Measurements from ENCODE around the gene PLEKHA8. TPM values are rescaled to one million over a fixed set of nuclear protein-coding genes. Genes with fewer than 3 reads are reported as not detected.
"Not testable (repeated sequence)": the region's sequence is repeated elsewhere in the genome, so short reads cannot be mapped to it uniquely, and the experiment has no call there.

The PLEKHA8 gene
- total RNA-seq, 2 experiments from 2014 or later: 16.8 to 17.1 TPM

GRCh38 chr7:30090111-30090510 is 61.9 kb downstream of the PLEKHA8 start:
- Mint-ChIP-seq H3K4me3 (no peak overlapping the region), H3K9me3 (no peaks in the 10 kb centered on the region), H3K27ac (no peak overlapping the region), H3K27me3 (no peaks in the 10 kb centered on the region), H3K36me3 (ENCODE audit: low read depth) (no peaks in the 10 kb centered on the region), H3K4me1 (ENCODE audit: low read depth) (no peaks in the 10 kb centered on the region)
- ATAC-seq: no peak
- TF ChIP-seq CTCF (IDR thresholded peaks at IDR 0.05): no peak
- POLR2A ChIA-PET: no interaction called here
- CTCF ChIA-PET: no interaction called here
- no peak for DNase-seq
- intact Hi-C loops (cut with micrococcal nuclease): no loop called here

- Mint-ChIP-seq H3K27ac (no peak overlapping the region), H3K36me3 (ENCODE audit: low read depth) (peaks cover 2% of the 10 kb centered on the region), H3K9me3 (no peaks in the 10 kb centered on the region), H3K27me3 (no peaks in the 10 kb centered on the region), H3K4me3 (no peak overlapping the region), H3K4me1 (ENCODE audit: low read depth) (no peaks in the 10 kb centered on the region)
- ATAC-seq (no peak), DNase-seq (no peak)
- intact Hi-C loops (cut with micrococcal nuclease): no loop called here
- ChIA-PET POLR2A (no interaction called here), CTCF (interaction anchor here (0.8 kb wide), 1 partner anchor 27 kb away, joined by 3 read pairs; no protein-coding TSS in a partner anchor)
- no peak for TF ChIP-seq CTCF (IDR thresholded peaks at IDR 0.05)
Measured at GRCh38 chr7:30091491-30091912, 63.3 kb downstream of the PLEKHA8 start.

GRCh38 chr7:30091987-30092386 is 63.8 kb downstream of the PLEKHA8 start:
- Mint-ChIP-seq H3K36me3 (ENCODE audit: low read depth) (peaks cover 3% of the 10 kb centered on the region), H3K27me3 (no peaks in the 10 kb centered on the region), H3K4me1 (ENCODE audit: low read depth) (no peaks in the 10 kb centered on the region), H3K4me3 (no peak overlapping the region), H3K27ac (no peak overlapping the region), H3K9me3 (no peaks in the 10 kb centered on the region)
- no peak for TF ChIP-seq CTCF (IDR thresholded peaks at IDR 0.05)
- DNase-seq (no peak), ATAC-seq (no peak)
- intact Hi-C loops (cut with micrococcal nuclease): no loop called here
- ChIA-PET CTCF (interaction anchor here (0.8 kb wide), 1 partner anchor 27 kb away, joined by 3 read pairs; no protein-coding TSS in a partner anchor), POLR2A (no interaction called here)

- peaks cover 5% of the 10 kb centered on the region for H3K36me3 Mint-ChIP-seq (ENCODE audit: low read depth)
- DNase-seq (no peak), ATAC-seq (no peak)
- intact Hi-C loops (cut with micrococcal nuclease): no loop called here
- H3K4me1 Mint-ChIP-seq (ENCODE audit: low read depth): no peaks in the 10 kb centered on the region
- no peaks in the 10 kb centered on the region for H3K9me3 Mint-ChIP-seq
- H3K27me3 Mint-ChIP-seq: no peaks in the 10 kb centered on the region
- no peak overlapping the region for H3K27ac Mint-ChIP-seq
- H3K4me3 Mint-ChIP-seq: no peak overlapping the region
- POLR2A ChIA-PET: no interaction called here
- no peak for TF ChIP-seq CTCF (IDR thresholded peaks at IDR 0.05)
- CTCF ChIA-PET: interaction anchor here (0.7 kb wide), 1 partner anchor 31 kb away, joined by 3 read pairs; no protein-coding TSS in a partner anchor
Measured at GRCh38 chr7:30093420-30093952, 65.3 kb downstream of the PLEKHA8 start.

- POLR2A ChIA-PET; H3K27ac Mint-ChIP-seq; DNase-seq; H3K4me3 Mint-ChIP-seq; H3K36me3 Mint-ChIP-seq (ENCODE audit: low read depth); H3K9me3 Mint-ChIP-seq; H3K27me3 Mint-ChIP-seq; CTCF ChIA-PET; intact Hi-C loops (cut with micrococcal nuclease); H3K4me1 Mint-ChIP-seq (ENCODE audit: low read depth); ATAC-seq: not testable (repeated sequence)
Measured at GRCh38 chr7:30098599-30098998, 70.4 kb downstream of the PLEKHA8 start.
